Transverse colon (tissue), 4 donors: Measurements from ENCODE around the gene TECPR1. TPM values are rescaled to one million over a fixed set of nuclear protein-coding genes. Genes with fewer than 3 reads are reported as not detected.

Experiments used
- DNase-seq: peaks from one replicate; pipeline ENCODE4 v3.0.0-alpha.2; 2019
- H3K27ac ChIP-seq, 4 donors: fragments of 200-600 bp; sonication (generic); 2 replicates each; pipeline ENCODE4 v1.5.1; 2016 to 2018; ENCODE audit warnings: inconsistent platforms in 4 of 4
- H3K27me3 ChIP-seq: fragments of 200-600 bp; sonication (generic); 2 replicates; pipeline ENCODE4 v1.5.1; 2017; ENCODE audit warnings: inconsistent platforms
- H3K36me3 ChIP-seq, 4 donors: fragments of 200-600 bp; sonication (generic); 2 replicates each; pipeline ENCODE4 v1.5.1; 2017 to 2019; ENCODE audit warnings: inconsistent platforms in 4 of 4
- H3K4me1 ChIP-seq, 4 donors: fragments of 200-600 bp; sonication (generic); 2 replicates each; pipeline ENCODE4 v1.5.1; 2017 to 2020; ENCODE audit warnings: inconsistent platforms in 4 of 4
- H3K4me3 ChIP-seq, 4 donors: fragments of 200-600 bp; sonication (generic); 1 replicate in 1 of 4; 2 replicates in 3 of 4; pipeline versions ENCODE4 v1.5.1 to v1.6.1; 2017 to 2019; ENCODE audit warnings: inconsistent platforms in 4 of 4
- H3K9me3 ChIP-seq, 2 donors: fragments of 200-600 bp; sonication (generic); 2 replicates each; pipeline ENCODE4 v1.5.1; 2017 to 2019; ENCODE audit warnings: inconsistent platforms in 2 of 2
- CTCF ChIP-seq, 5 experiments: fragments of 200-600 bp in 3 of 5; fragments of 450-650 bp in 2 of 5; sonication (generic) in 3 of 5; IDR thresholded peaks; 1 replicate in 2 of 5; 2 replicates in 3 of 5; pipeline ENCODE4 v1.5.1; 2016 to 2017; ENCODE audit warnings: antibody characterized with exemption in 5 of 5, inconsistent platforms in 3 of 5, mild to moderate bottlenecking in 2 of 5, moderate library complexity in 1 of 5
- EP300 ChIP-seq: sonication (generic); formaldehyde crosslinking; IDR thresholded peaks from one replicate; pipeline ENCODE4 v1.6.1; 2017; ENCODE audit warnings: antibody characterized with exemption, low read depth
- POLR2A ChIP-seq: fragments of 450-650 bp; IDR thresholded peaks from one replicate; pipeline ENCODE4 v1.6.1; 2016; ENCODE audit warnings: antibody characterized with exemption, mild to moderate bottlenecking, moderate library complexity
- POLR2AphosphoS5 ChIP-seq, 3 donors: sonication (generic); formaldehyde crosslinking; IDR thresholded peaks; one replicate each; pipeline ENCODE4 v1.6.1; 2016; ENCODE audit warnings: antibody characterized with exemption in 3 of 3
- WGBS, 2 donors: methylation state at CpG; one replicate each; pipeline ENCODE4 v1.1.5; 2018; ENCODE audit warnings: low coverage in 1 of 2; 5-methylcytosine and 5-hydroxymethylcytosine counted together
- in situ Hi-C, 4 donors: fragments of 200-750 bp; cut with MboI; loops; one replicate each; pipeline versions ENCODE4 v1.15.0 to v1.15.1; 2017; ENCODE audit warnings: low sequenced_read_pairs in 3 of 4, low pct_ligation_motif_present in 1 of 4, low pct_unique_long_range_greater_than_20kb in 1 of 4
- intact Hi-C: fragments of 100-400 bp; cut with DNase I; formaldehyde crosslinking; loops from one replicate; pipeline ENCODE4 v1.15.1; 2023; ENCODE audit warnings: low total_unique reads
- total RNA-seq, 4 donors: library from RNA; depleted of rRNA; stranded (reverse); fragments of >200 nt; gene quantifications; one replicate each; pipeline ENCODE4 v1.1.0, GENCODE V29; 2016

TECPR1 gene
- total RNA-seq, 4 donors from 2014 or later = 23.1 to 43.0 (median 28.8) TPM

GRCh38 chr7:98185101-98185500 lies 66.9 kb downstream of the TECPR1 start:
- in situ Hi-C loops (no loop called here), intact Hi-C loops (no loop called here)
- Histone ChIP-seq H3K36me3 (no peaks in the 10 kb centered on the region), H3K4me1 (no peaks in the 10 kb centered on the region), H3K27me3 (no peaks in the 10 kb centered on the region), H3K4me3 (no peak overlapping the region), H3K27ac (no peak overlapping the region), H3K9me3 (no peaks in the 10 kb centered on the region)
- WGBS, 2 donors = 73 to 87% methylated on average over 6 to 7 of the region's 7 CpGs
- TF ChIP-seq POLR2A = no peak
- TF ChIP-seq EP300 = no peak
- TF ChIP-seq POLR2AphosphoS5 (IDR thresholded peaks at IDR 0.05) = no peak
- no peak for TF ChIP-seq CTCF (IDR thresholded peaks at IDR 0.05)
- DNase-seq = no peak

- Histone ChIP-seq H3K4me1 (no peaks in the 10 kb centered on the region), H3K27ac (no peak overlapping the region), H3K36me3 (no peaks in the 10 kb centered on the region), H3K4me3 (no peak overlapping the region), H3K27me3 (no peaks in the 10 kb centered on the region), H3K9me3 (no peaks in the 10 kb centered on the region)
- intact Hi-C loops (loop anchor here (5.0 kb wide), 1 partner anchor 1147 kb away; the partner anchor contains the start of gene ARPC1A), in situ Hi-C loops (no loop called here)
- DNase-seq = no peak
- 91 to 94% methylated on average over 8 of the region's 8 CpGs for WGBS, 2 donors
- TF ChIP-seq POLR2AphosphoS5 (IDR thresholded peaks at IDR 0.05) (no peak), POLR2A (no peak), CTCF (IDR thresholded peaks at IDR 0.05) (no peak), EP300 (no peak)
Observed at GRCh38 chr7:98180751-98181150, 71.3 kb downstream of the TECPR1 start.

- in situ Hi-C loops (no loop called here), intact Hi-C loops (no loop called here)
- no peak for TF ChIP-seq EP300
- no peak for TF ChIP-seq POLR2A
- no peak for TF ChIP-seq CTCF (IDR thresholded peaks at IDR 0.05)
- TF ChIP-seq POLR2AphosphoS5 (IDR thresholded peaks at IDR 0.05) = no peak
- Histone ChIP-seq H3K27ac (no peak overlapping the region), H3K4me3 (no peak overlapping the region), H3K27me3 (no peaks in the 10 kb centered on the region), H3K36me3 (no peaks in the 10 kb centered on the region), H3K9me3 (no peaks in the 10 kb centered on the region), H3K4me1 (no peaks in the 10 kb centered on the region)
- no peak for DNase-seq
- WGBS, 2 donors = 83 to 87% methylated on average over 3 to 10 of the region's 10 CpGs
Observed at GRCh38 chr7:98178762-98179490, 73.1 kb downstream of the TECPR1 start.

- no peak overlapping the region for H3K4me3 ChIP-seq
Observed at GRCh38 chr7:98178321-98178720, 73.7 kb downstream of the TECPR1 start.

More at GRCh38 chr7:98178321-98178720, 73.7 kb downstream of the TECPR1 start:
- in situ Hi-C loops = no loop called here
- no peak overlapping the region for H3K27ac ChIP-seq
- intact Hi-C loops = no loop called here
- 88 to 93% methylated on average over 10 to 16 of the region's 16 CpGs for WGBS, 2 donors
- DNase-seq = no peak
- no peaks in the 10 kb centered on the region for H3K27me3 ChIP-seq
- no peaks in the 10 kb centered on the region for H3K9me3 ChIP-seq
- no peak for TF ChIP-seq POLR2A
- TF ChIP-seq CTCF (IDR thresholded peaks at IDR 0.05) = no peak
- TF ChIP-seq EP300 = no peak
- no peak for TF ChIP-seq POLR2AphosphoS5 (IDR thresholded peaks at IDR 0.05)
- no peaks in the 10 kb centered on the region for H3K36me3 ChIP-seq
- H3K4me1 ChIP-seq = no peaks in the 10 kb centered on the region
